Tibial artery (tissue), 4 donors: Measurements from ENCODE around the gene LRGUK.

Experiments used
- DNase-seq, 2 donors: peaks; one replicate each; pipeline ENCODE4 v3.0.0-alpha.2; 2019
- H3K27ac ChIP-seq, 2 donors: fragments of 200-600 bp; sonication (generic) in 1 of 2; 1 replicate in 1 of 2; 2 replicates in 1 of 2; pipeline ENCODE4 v1.5.1; 2018 to 2019; ENCODE audit warnings: mild to moderate bottlenecking in 1 of 2
- H3K27me3 ChIP-seq, 2 donors: fragments of 200-600 bp; sonication (generic) in 1 of 2; one replicate each; pipeline versions ENCODE4 v1.5.1 to v1.6.0; 2016 to 2019
- H3K36me3 ChIP-seq, 3 donors: fragments of 200-600 bp; sonication (generic) in 2 of 3; one replicate each; pipeline ENCODE4 v1.5.1; 2016 to 2019; ENCODE audit warnings: mild to moderate bottlenecking in 2 of 3
- H3K4me1 ChIP-seq, 4 donors: fragments of 200-600 bp; sonication (generic) in 2 of 4; 1 replicate in 3 of 4; 2 replicates in 1 of 4; pipeline ENCODE4 v1.5.1; 2016 to 2019
- H3K4me3 ChIP-seq, 2 donors: fragments of 200-600 bp; sonication (generic) in 1 of 2; 1 replicate in 1 of 2; 2 replicates in 1 of 2; pipeline ENCODE4 v1.5.1; 2018 to 2019; ENCODE audit warnings: mild to moderate bottlenecking in 2 of 2
- H3K9me3 ChIP-seq, 3 donors: fragments of 200-600 bp; sonication (generic) in 1 of 3; one replicate each; pipeline ENCODE4 v1.5.1; 2016 to 2019
- CTCF ChIP-seq, 2 experiments: fragments of 200-600 bp in 1 of 2; fragments of 450-650 bp in 1 of 2; IDR thresholded peaks; one replicate each; pipeline ENCODE4 v1.5.1; 2017 to 2019; ENCODE audit warnings: antibody characterized with exemption in 2 of 2, mild to moderate bottlenecking in 1 of 2, moderate library complexity in 1 of 2
- intact Hi-C: fragments of 100-400 bp; cut with DNase I; formaldehyde crosslinking; loops from one replicate; pipeline ENCODE4 v1.15.0; 2023; ENCODE audit warnings: low total_unique reads

LRGUK gene

GRCh38 chr7:134084488-134085144 is 42.5 kb upstream of the LRGUK start:
- H3K36me3 ChIP-seq = no peaks in the 10 kb centered on the region
- H3K9me3 ChIP-seq = peaks cover 0 to 8% (median 0%) of the 10 kb centered on the region in 3 donors
- no peak overlapping the region for H3K27ac ChIP-seq
- no peak overlapping the region for H3K4me3 ChIP-seq
- TF ChIP-seq CTCF (IDR thresholded peaks at IDR 0.05) = no peak
- DNase-seq = no peak
- H3K27me3 ChIP-seq = no peaks in the 10 kb centered on the region
- H3K4me1 ChIP-seq = no peaks in the 10 kb centered on the region
- intact Hi-C loops = no loop called here

GRCh38 chr7:134085311-134085710 is 41.8 kb upstream of the LRGUK start:
- H3K9me3 ChIP-seq = peaks cover 0 to 9% (median 3%) of the 10 kb centered on the region in 3 donors
- intact Hi-C loops = no loop called here
- no peak overlapping the region for H3K4me3 ChIP-seq
- TF ChIP-seq CTCF (IDR thresholded peaks at IDR 0.05) = no peak
- DNase-seq = no peak
- H3K4me1 ChIP-seq = no peaks in the 10 kb centered on the region
- no peaks in the 10 kb centered on the region for H3K36me3 ChIP-seq
- H3K27me3 ChIP-seq = no peaks in the 10 kb centered on the region
- H3K27ac ChIP-seq = no peak overlapping the region

GRCh38 chr7:134086998-134087735 is 40.0 kb upstream of the LRGUK start:
- Histone ChIP-seq H3K27me3 (no peaks in the 10 kb centered on the region), H3K27ac (no peak overlapping the region), H3K36me3 (no peaks in the 10 kb centered on the region), H3K4me1 (no peaks in the 10 kb centered on the region), H3K4me3 (no peak overlapping the region), H3K9me3 (peaks cover 0 to 9% (median 7%) of the 10 kb centered on the region in 3 donors)
- intact Hi-C loops = no loop called here
- no peak for TF ChIP-seq CTCF (IDR thresholded peaks at IDR 0.05)
- no peak for DNase-seq

GRCh38 chr7:134088199-134088598 is 38.9 kb upstream of the LRGUK start:
- no peak overlapping the region for H3K4me3 ChIP-seq
- no peaks in the 10 kb centered on the region for H3K27me3 ChIP-seq
- DNase-seq = no peak
- H3K36me3 ChIP-seq = no peaks in the 10 kb centered on the region
- no peak for TF ChIP-seq CTCF (IDR thresholded peaks at IDR 0.05)
- peaks cover 0 to 13% (median 7%) of the 10 kb centered on the region in 3 donors for H3K9me3 ChIP-seq
- intact Hi-C loops = no loop called here
- no peaks in the 10 kb centered on the region for H3K4me1 ChIP-seq
- H3K27ac ChIP-seq = no peak overlapping the region

GRCh38 chr7:134089446-134089845 is 37.7 kb upstream of the LRGUK start:
- no peaks in the 10 kb centered on the region for H3K27me3 ChIP-seq
- TF ChIP-seq CTCF (IDR thresholded peaks at IDR 0.05) = no peak
- H3K4me3 ChIP-seq = no peak overlapping the region
- no peaks in the 10 kb centered on the region for H3K36me3 ChIP-seq
- intact Hi-C loops = no loop called here
- no peaks in the 10 kb centered on the region for H3K4me1 ChIP-seq
- no peak overlapping the region for H3K27ac ChIP-seq
- no peak for DNase-seq
- H3K9me3 ChIP-seq = peaks cover 0 to 13% (median 7%) of the 10 kb centered on the region in 3 donors
